GM19452 (cell line): ENCODE results near the gene SELENOF.
"Not testable (repeated sequence)": the region's sequence is repeated elsewhere in the genome, so short reads cannot be mapped to it uniquely, and the experiment has no call there.

Experiments used
- ATAC-seq: cut with Tn5 transposase; IDR thresholded peaks from one replicate; pipeline ENCODE4 v1.9.1; 2021; ENCODE audit not compliant: unreplicated experiment

SELENOF gene

GRCh38 chr1:86821956-86822355 lies 92.0 kb downstream of the SELENOF start:
- ATAC-seq, result no peak

GRCh38 chr1:86819970-86820369 lies 94.0 kb downstream of the SELENOF start:
- not testable (repeated sequence) for ATAC-seq

GRCh38 chr1:86817246-86817826 lies 96.6 kb downstream of the SELENOF start:
- ATAC-seq, result not testable (repeated sequence)

GRCh38 chr1:86814118-86814517 lies 99.8 kb downstream of the SELENOF start:
- not testable (repeated sequence) for ATAC-seq
